Cardiac muscle cell (in vitro differentiated cells and primary cell): ENCODE measurements around the gene USP6NL. TPM values are rescaled to one million over a fixed set of nuclear protein-coding genes. Genes with fewer than 3 reads are reported as not detected.

Source experiments
- DNase-seq, 2 donors: peaks; one replicate each; pipeline versions ENCODE4 v3.0.0 to v3.0.0-alpha.2; 2010 to 2017; ENCODE audit warnings: low read depth in 1 of 2, low spot score in 1 of 2
- H3K27ac ChIP-seq: fragments of 200-600 bp; sonication (generic); 2 replicates; pipeline ENCODE4 v1.5.1; 2016
- H3K27me3 ChIP-seq: fragments of 200-600 bp; sonication (generic); 2 replicates; pipeline ENCODE4 v1.6.0; 2016; ENCODE audit warnings: control low read depth
- H3K36me3 ChIP-seq: fragments of 200-600 bp; sonication (generic); 2 replicates; pipeline ENCODE4 v1.5.1; 2016; ENCODE audit warnings: control low read depth
- H3K4me1 ChIP-seq: fragments of 200-600 bp; sonication (generic); 2 replicates; pipeline ENCODE4 v1.8.1; 2017; ENCODE audit warnings: low read depth, mild to moderate bottlenecking, mixed run types
- H3K4me3 ChIP-seq: fragments of 200-600 bp; sonication (generic); 2 replicates; pipeline ENCODE4 v1.5.1; 2016; ENCODE audit warnings: mild to moderate bottlenecking
- H3K9me3 ChIP-seq: fragments of 200-600 bp; sonication (generic); 2 replicates; pipeline ENCODE4 v1.5.1; 2017; ENCODE audit warnings: low read depth, mild to moderate bottlenecking, control low read depth
- polyA plus RNA-seq: library from polyadenylated mRNA; unstranded; fragments of >200 nt; fragmentation: Nextera tagmentation; extraction: Ambion mirVana; gene quantifications from 2 replicates; pipeline ENCODE4 v1.2.1, GENCODE V29; 2016
- total RNA-seq: library from RNA; depleted of rRNA; stranded (reverse); fragments of >200 nt; gene quantifications from 2 replicates; pipeline ENCODE4 v1.2.3, GENCODE V29; 2016
- TF ChIP-seq, protein P1 (sequence below): IDR thresholded peaks from 2 replicates; pipeline ENCODE4 v1.5.1; 2012; ENCODE audit warnings: low read depth, mild to moderate bottlenecking, low read length

The USP6NL gene
- total and polyA plus RNA-seq, 2 experiments from 2014 or later = 13.6 to 25.4 TPM

DNA sequence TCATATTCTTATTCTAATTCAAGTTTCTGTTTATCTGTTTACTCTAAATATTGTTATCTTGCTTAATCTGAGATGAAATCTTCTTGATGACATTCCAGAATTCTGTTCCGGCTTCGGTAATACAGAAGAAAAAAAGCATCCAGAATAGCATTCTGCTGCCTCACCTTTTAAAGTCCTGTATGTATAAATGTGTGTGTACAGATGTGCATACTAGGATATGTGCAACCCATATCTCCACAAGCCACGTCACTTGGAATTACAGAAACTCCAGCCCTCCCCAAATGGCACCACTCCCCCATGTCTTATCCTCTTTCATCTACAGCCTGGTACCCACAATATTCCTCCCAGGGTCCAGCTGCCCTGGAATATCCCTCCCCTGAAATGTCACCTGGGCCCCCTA lies 27.9 kb upstream of the USP6NL start:
- Histone ChIP-seq H3K27ac (no peak overlapping the region), H3K4me3 (no peak overlapping the region), H3K27me3 (no peaks in the 10 kb centered on the region), H3K36me3 (no peaks in the 10 kb centered on the region), H3K4me1 (no peaks in the 10 kb centered on the region), H3K9me3 (no peaks in the 10 kb centered on the region)
- TF ChIP-seq, protein P1, sequence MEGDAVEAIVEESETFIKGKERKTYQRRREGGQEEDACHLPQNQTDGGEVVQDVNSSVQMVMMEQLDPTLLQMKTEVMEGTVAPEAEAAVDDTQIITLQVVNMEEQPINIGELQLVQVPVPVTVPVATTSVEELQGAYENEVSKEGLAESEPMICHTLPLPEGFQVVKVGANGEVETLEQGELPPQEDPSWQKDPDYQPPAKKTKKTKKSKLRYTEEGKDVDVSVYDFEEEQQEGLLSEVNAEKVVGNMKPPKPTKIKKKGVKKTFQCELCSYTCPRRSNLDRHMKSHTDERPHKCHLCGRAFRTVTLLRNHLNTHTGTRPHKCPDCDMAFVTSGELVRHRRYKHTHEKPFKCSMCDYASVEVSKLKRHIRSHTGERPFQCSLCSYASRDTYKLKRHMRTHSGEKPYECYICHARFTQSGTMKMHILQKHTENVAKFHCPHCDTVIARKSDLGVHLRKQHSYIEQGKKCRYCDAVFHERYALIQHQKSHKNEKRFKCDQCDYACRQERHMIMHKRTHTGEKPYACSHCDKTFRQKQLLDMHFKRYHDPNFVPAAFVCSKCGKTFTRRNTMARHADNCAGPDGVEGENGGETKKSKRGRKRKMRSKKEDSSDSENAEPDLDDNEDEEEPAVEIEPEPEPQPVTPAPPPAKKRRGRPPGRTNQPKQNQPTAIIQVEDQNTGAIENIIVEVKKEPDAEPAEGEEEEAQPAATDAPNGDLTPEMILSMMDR = no peak
- no peak for DNase-seq

DNA sequence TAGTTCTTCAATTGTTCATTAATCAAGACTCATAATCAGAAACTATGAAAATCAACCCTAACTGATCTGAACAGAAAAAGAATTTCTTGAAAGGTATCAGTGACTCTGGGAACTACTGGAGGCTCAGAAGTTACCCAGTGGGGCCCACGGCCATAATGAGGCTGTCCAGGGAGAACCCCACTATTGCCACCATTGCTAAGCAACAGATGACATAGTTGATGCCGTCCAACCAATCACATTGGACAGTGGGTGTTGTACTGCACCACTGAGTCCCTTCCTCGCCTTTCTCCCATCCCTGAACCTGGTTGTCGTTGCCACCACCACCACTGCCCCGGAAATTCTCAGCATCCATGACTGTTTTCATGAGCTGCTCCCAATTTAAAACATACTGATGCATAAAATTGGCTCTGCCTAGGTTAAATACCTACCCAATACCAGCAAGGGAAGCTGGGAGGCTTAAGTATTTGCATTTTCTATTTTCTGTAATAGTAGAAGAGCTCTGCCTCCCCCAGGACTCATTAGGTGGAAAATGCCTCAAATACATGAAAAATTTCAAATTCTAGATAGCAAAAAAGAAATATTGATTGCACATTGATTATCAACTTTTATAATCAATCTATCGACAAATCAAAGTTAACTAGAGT lies 26.7 kb upstream of the USP6NL start:
- no peak for DNase-seq
- Histone ChIP-seq H3K4me3 (no peak overlapping the region), H3K27ac (no peak overlapping the region), H3K27me3 (no peaks in the 10 kb centered on the region), H3K4me1 (no peaks in the 10 kb centered on the region), H3K9me3 (no peaks in the 10 kb centered on the region), H3K36me3 (no peaks in the 10 kb centered on the region)
- TF ChIP-seq, protein P1 = no peak

DNA sequence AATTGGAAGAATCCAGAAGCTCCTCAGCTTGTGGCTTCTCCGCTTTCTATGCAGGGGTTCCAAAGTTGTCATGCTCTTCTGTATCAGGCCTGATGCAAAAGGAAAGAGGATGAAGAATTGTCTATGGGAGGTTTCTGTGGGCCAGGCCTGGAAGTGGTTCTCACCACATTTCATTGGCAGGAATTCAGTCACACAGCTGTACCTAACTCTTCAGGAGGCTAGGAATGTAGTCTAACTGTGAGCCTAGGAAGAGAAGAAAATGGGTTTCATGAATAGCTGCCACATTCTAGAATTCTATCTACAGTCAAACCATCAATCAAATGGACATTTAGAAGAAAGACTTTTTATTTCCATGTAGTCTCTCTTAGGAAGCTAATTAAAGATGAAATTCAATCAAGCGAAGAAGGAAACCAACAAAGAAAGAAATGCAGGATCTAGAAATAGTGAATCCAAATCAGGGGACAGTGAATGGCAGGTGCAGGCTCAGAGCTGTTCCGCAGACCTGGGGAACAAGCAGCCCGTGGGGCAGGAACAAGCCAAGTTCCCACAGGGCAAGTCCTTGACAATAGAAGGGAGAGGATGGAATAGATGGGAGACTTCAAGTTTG lies 25.4 kb upstream of the USP6NL start:
- Histone ChIP-seq H3K27me3 (no peaks in the 10 kb centered on the region), H3K9me3 (no peaks in the 10 kb centered on the region), H3K27ac (no peak overlapping the region), H3K36me3 (no peaks in the 10 kb centered on the region), H3K4me3 (no peak overlapping the region), H3K4me1 (no peaks in the 10 kb centered on the region)
- TF ChIP-seq, protein P1 = no peak
- peak in 1 of 2 donors; percentile 43 for DNase-seq

DNA sequence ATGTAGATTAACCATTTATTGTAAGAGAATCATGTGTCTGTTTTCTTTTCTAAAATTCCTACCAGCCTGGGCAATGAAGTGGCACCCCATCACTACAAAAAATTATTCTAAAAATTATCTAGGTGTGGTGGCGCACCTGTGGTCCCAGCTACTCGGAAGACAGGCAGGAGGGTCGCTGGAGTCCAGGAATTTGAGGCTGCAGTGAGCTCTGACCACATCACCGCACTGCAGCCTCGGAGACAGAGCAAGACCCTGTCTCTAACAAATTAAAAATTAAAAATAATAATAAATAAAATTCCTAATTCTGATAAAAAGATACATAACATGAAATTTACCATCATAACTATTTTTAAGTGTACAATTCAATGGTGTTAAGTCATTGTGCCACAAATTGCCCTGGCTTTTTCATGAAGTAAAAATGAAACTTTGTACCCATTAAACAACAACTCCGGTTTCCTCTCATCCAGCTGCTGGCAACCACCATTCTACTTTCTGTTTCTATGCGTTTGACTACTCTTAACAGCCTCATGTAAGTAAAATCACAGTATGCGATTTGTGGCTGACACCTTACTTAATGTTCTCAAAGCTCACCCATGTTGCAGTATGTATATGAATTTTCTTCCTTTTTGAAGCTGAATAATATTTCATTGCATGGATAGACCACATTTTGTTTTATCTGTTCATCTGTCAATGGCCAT lies 20.6 kb upstream of the USP6NL start:
- Histone ChIP-seq H3K36me3 (no peaks in the 10 kb centered on the region), H3K4me1 (no peaks in the 10 kb centered on the region), H3K27ac (no peak overlapping the region), H3K4me3 (no peak overlapping the region), H3K9me3 (no peaks in the 10 kb centered on the region), H3K27me3 (no peaks in the 10 kb centered on the region)
- no peak for DNase-seq
- TF ChIP-seq, protein P1 = no peak

DNA sequence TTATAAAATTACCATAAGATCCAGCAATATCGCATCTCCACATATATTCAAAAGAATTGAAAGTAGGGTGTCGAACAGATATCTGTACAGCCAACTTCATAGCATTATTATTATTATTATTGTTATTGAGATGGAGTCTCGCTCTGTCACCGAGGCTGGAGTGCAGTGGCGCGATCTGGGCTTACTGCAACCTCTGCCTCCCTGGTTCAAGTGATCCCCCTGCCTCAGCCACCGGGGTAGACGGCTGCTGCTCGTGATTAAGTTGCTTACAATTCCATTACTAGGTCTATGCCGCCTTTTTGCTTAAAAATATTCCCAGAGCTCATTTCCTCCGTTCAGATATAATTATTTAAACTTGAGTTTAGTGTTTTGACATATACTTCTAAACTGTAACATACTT lies 19.8 kb upstream of the USP6NL start:
- Histone ChIP-seq H3K27ac (no peak overlapping the region), H3K36me3 (no peaks in the 10 kb centered on the region), H3K4me1 (no peaks in the 10 kb centered on the region), H3K27me3 (no peaks in the 10 kb centered on the region), H3K9me3 (no peaks in the 10 kb centered on the region), H3K4me3 (no peak overlapping the region)
- no peak for DNase-seq
- TF ChIP-seq, protein P1 = no peak
